Astrocyte (in vitro differentiated cells and primary cell): Measurements from ENCODE around the gene SCN8A.

Experiments
- CTCF ChIP-seq: IDR thresholded peaks from 2 replicates; pipeline ENCODE4 v1.5.1; 2011; ENCODE audit warnings: low read depth, mild to moderate bottlenecking, inconsistent platforms, low read length, moderate library complexity; ENCODE audit not compliant: insufficient read depth
- EZH2 ChIP-seq: IDR thresholded peaks from 2 replicates; pipeline ENCODE4 v1.6.1; 2012; ENCODE audit warnings: mild to moderate bottlenecking, low read length, inconsistent platforms; ENCODE audit not compliant: insufficient read depth

- no peak for TF ChIP-seq CTCF
- no peak for TF ChIP-seq EZH2
Measured at GRCh38 chr12:51822261-51822616, 231.2 kb downstream of the SCN8A start.
